A549 (cell line): ENCODE data around the gene C15orf39.

ENCODE experiments used
- CEBPB ChIP-seq, 2 experiments: fragments of >200 bp in 1 of 2; sonication (Bioruptor Twin) in 1 of 2; formaldehyde crosslinking in 1 of 2; IDR thresholded peaks; 2 replicates each; pipeline ENCODE4 v1.6.1; 2012 to 2016
- EP300 ChIP-seq, 2 experiments: fragments of >200 bp; sonication (Bioruptor Twin); formaldehyde crosslinking; IDR thresholded peaks; 2 replicates in 1 of 2; 3 replicates in 1 of 2; pipeline ENCODE4 v1.6.1; 2016 to 2017
- ESRRA ChIP-seq: fragments of 150-350 bp; IDR thresholded peaks from 2 replicates; pipeline ENCODE4 v1.6.1; 2014; ENCODE audit warnings: mild to moderate bottlenecking, low read length, borderline replicate concordance
- GATA3 ChIP-seq: IDR thresholded peaks from 2 replicates; pipeline ENCODE4 v1.6.1; 2012; ENCODE audit warnings: borderline replicate concordance
- JUN ChIP-seq, 2 experiments: fragments of >200 bp; sonication (Bioruptor Twin); formaldehyde crosslinking; IDR thresholded peaks; 2 replicates in 1 of 2; 3 replicates in 1 of 2; pipeline ENCODE4 v1.6.1; 2016 to 2017
- KDM1A ChIP-seq: fragments of 200-600 bp; sonication (generic); IDR thresholded peaks from 2 replicates; pipeline ENCODE4 v1.6.1; 2016; ENCODE audit warnings: low read depth, mild to moderate bottlenecking
- MYC ChIP-seq: IDR thresholded peaks from 2 replicates; pipeline ENCODE4 v1.6.1; 2012; ENCODE audit warnings: mild to moderate bottlenecking, inconsistent platforms, low read length, improper control_type of control experiment, borderline replicate concordance
- NPAS2 ChIP-seq: fragments of 250-450 bp; sonication (Bioruptor Pico); IDR thresholded peaks from 2 replicates; pipeline ENCODE4 v1.8.0; 2022; ENCODE audit warnings: mild to moderate bottlenecking, moderate library complexity, borderline replicate concordance
- POLR2A ChIP-seq: IDR thresholded peaks from 2 replicates; pipeline ENCODE4 v1.6.1; 2012; ENCODE audit warnings: mild to moderate bottlenecking, low read length
- RFX5 ChIP-seq: fragments of 450-650 bp; IDR thresholded peaks from 2 replicates; pipeline ENCODE4 v1.7.1; 2014; ENCODE audit warnings: antibody characterized with exemption, mild to moderate bottlenecking, moderate library complexity
- SREBF2 ChIP-seq: fragments of 450-650 bp; IDR thresholded peaks from 2 replicates; pipeline ENCODE4 v1.6.1; 2014; ENCODE audit warnings: mild to moderate bottlenecking, moderate library complexity
- TF ChIP-seq, protein P1 (sequence below): fragments of >200 bp; sonication (Bioruptor Twin); formaldehyde crosslinking; IDR thresholded peaks from 3 replicates; pipeline ENCODE4 v1.5.1; 2016

DNA sequence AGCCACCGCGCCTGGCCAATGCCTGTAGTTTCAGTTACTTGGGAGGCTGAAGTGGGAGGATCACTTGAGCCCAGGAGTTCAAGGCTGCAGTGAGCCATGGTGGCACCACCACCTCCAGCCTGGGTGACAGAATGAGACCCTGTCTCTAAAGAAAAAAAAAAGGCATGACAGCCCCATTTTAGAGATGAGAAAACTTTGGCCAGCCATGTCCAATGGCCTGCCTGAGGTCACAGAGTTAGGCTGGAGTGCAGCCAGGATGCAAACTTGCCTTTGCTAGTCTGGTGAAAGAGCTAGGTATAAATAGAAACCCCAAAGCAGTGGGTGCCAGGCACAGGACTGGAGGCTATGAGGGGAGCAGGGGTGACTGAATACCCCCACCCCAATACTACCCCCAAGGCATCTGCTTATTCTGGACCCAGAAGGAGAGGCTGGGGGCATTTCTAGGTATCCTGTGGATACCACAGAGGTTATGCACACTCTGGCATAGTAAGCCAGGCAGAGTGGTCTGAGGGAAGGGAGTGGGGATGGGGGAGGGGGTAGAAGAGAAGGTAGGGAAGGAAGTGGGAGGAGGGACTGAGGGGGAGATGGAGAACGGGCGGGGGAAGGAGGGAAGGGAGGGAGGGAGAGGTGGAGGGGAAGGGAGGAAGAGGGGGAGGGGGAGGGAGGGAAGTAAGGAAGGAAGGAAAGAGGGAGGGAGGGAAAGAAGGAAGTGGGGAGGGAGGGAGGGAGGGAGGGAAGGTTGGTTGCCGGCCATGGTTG is 16.2 kb upstream of the C15orf39 start:
- no peak for TF ChIP-seq RFX5
- TF ChIP-seq KDM1A = no peak
- no peak for TF ChIP-seq POLR2A
- TF ChIP-seq GATA3 = no peak
- TF ChIP-seq, protein P1, sequence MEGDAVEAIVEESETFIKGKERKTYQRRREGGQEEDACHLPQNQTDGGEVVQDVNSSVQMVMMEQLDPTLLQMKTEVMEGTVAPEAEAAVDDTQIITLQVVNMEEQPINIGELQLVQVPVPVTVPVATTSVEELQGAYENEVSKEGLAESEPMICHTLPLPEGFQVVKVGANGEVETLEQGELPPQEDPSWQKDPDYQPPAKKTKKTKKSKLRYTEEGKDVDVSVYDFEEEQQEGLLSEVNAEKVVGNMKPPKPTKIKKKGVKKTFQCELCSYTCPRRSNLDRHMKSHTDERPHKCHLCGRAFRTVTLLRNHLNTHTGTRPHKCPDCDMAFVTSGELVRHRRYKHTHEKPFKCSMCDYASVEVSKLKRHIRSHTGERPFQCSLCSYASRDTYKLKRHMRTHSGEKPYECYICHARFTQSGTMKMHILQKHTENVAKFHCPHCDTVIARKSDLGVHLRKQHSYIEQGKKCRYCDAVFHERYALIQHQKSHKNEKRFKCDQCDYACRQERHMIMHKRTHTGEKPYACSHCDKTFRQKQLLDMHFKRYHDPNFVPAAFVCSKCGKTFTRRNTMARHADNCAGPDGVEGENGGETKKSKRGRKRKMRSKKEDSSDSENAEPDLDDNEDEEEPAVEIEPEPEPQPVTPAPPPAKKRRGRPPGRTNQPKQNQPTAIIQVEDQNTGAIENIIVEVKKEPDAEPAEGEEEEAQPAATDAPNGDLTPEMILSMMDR = no peak
- no peak for TF ChIP-seq NPAS2 (CRISPR knock-in tag)
- no peak for TF ChIP-seq CEBPB (IDR thresholded peaks at IDR 0.05)
- TF ChIP-seq ESRRA = no peak
- no peak for TF ChIP-seq MYC
- no peak for TF ChIP-seq EP300 (IDR thresholded peaks at IDR 0.05)
- no peak for TF ChIP-seq JUN (IDR thresholded peaks at IDR 0.05)
- TF ChIP-seq SREBF2 = no peak
